ENCODE results near the gene C20orf173.

DNA sequence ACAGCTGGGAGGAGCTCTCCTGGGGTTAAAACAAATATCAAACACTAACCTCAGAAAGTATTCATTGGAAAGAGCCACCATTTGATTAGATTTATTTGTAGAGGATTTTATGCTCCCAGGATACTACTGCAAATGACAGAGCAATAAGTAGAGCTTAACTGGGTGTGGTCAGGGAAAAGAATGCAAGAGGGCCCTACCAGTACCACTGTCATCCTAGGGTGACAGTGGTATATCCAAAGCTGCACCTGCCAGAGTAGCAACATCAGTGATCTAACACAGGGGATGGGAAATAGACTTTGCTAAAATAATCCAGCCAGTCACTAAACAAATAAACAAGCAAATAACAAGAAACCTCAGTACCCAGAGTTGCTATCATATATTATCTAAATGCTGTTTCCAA lies 42.1 kb upstream of the C20orf173 start:
- TF ChIP-seq, protein P1, sequence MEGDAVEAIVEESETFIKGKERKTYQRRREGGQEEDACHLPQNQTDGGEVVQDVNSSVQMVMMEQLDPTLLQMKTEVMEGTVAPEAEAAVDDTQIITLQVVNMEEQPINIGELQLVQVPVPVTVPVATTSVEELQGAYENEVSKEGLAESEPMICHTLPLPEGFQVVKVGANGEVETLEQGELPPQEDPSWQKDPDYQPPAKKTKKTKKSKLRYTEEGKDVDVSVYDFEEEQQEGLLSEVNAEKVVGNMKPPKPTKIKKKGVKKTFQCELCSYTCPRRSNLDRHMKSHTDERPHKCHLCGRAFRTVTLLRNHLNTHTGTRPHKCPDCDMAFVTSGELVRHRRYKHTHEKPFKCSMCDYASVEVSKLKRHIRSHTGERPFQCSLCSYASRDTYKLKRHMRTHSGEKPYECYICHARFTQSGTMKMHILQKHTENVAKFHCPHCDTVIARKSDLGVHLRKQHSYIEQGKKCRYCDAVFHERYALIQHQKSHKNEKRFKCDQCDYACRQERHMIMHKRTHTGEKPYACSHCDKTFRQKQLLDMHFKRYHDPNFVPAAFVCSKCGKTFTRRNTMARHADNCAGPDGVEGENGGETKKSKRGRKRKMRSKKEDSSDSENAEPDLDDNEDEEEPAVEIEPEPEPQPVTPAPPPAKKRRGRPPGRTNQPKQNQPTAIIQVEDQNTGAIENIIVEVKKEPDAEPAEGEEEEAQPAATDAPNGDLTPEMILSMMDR (IDR thresholded peaks at IDR 0.05) = no peak
- TF ChIP-seq POLR2A (IDR thresholded peaks at IDR 0.05) = no peak

Measured in heart left ventricle (tissue), 13 donors.